ENCODE data around the gene DIDO1. TPM values are rescaled to one million over a fixed set of nuclear protein-coding genes. Genes with fewer than 3 reads are reported as not detected.

Gene DIDO1
- total and polyA plus RNA-seq, 9 of the 15 experiments (the other 6 are each of a cell fraction or from before 2014, with no cell fraction given): 4.4 to 46.8 (median 31.2) TPM

GRCh38 chr20:62949153-62949821 lies 23.0 kb upstream of the DIDO1 start (continued):
- peak; percentile 57; the same call in 1 of the 2 replicates for TF ChIP-seq TEAD4 (IDR thresholded peaks at IDR 0.05; ENCODE audit: low read length)
- no peak for TF ChIP-seq TEAD4 (CRISPR knock-in tag; IDR thresholded peaks at IDR 0.05; ENCODE audit: borderline replicate concordance)
- no peak for TF ChIP-seq ZNF75A (CRISPR knock-in tag; IDR thresholded peaks at IDR 0.05)
- TF ChIP-seq NFATC3 (IDR thresholded peaks at IDR 0.05): no peak
- no peak for TF ChIP-seq LCOR (CRISPR knock-in tag; IDR thresholded peaks at IDR 0.05)
- peak; percentile 96 for TF ChIP-seq ZNF324 (CRISPR knock-in tag; IDR thresholded peaks at IDR 0.05)
- TF ChIP-seq SREBF2 (CRISPR knock-in tag; IDR thresholded peaks at IDR 0.05): no peak
- no peak for TF ChIP-seq TCFL5 (CRISPR knock-in tag; conservative IDR thresholded peaks at IDR 0.05)
- no peak for TF ChIP-seq ZNF134 (CRISPR knock-in tag; conservative IDR thresholded peaks at IDR 0.05)
- TF ChIP-seq HMG20B (CRISPR knock-in tag; IDR thresholded peaks at IDR 0.05): no peak
- TF ChIP-seq BRD4 (IDR thresholded peaks at IDR 0.05): no peak
- TF ChIP-seq ZNF639 (CRISPR knock-in tag; conservative IDR thresholded peaks at IDR 0.05 in 1 of 2, IDR thresholded peaks at IDR 0.05 in 1 of 2): no peak
- TF ChIP-seq ZNF311 (CRISPR knock-in tag; IDR thresholded peaks at IDR 0.05): no peak
- TF ChIP-seq ESRRA (IDR thresholded peaks at IDR 0.05; ENCODE audit: borderline replicate concordance, low read depth): no peak
- TF ChIP-seq EHMT2 (IDR thresholded peaks at IDR 0.05): no peak
- TF ChIP-seq STAT6 (CRISPR knock-in tag; IDR thresholded peaks at IDR 0.05): no peak
- TF ChIP-seq CBFA2T2 (conservative IDR thresholded peaks at IDR 0.05): peak; percentile 61
- no peak for TF ChIP-seq GTF2A2 (tag; IDR thresholded peaks at IDR 0.05)
- no peak for TF ChIP-seq ZNF121 (CRISPR knock-in tag; conservative IDR thresholded peaks at IDR 0.05)
- TF ChIP-seq GTF3C2 (IDR thresholded peaks at IDR 0.05; ENCODE audit: borderline replicate concordance, extremely low read depth, insufficient read length): no peak
- TF ChIP-seq TCF3 (CRISPR knock-in tag; IDR thresholded peaks at IDR 0.05): peak; percentile 46; the same call in 1 of the 2 replicates
- 0 out of 3 replicates have a peak, but pooled peaks of 1 of the 2 experiments have one; percentile 41 for TF ChIP-seq CBX3 (IDR thresholded peaks at IDR 0.05; ENCODE audit: borderline replicate concordance in 1 of 2, low read length in 2 of 2)
- TF ChIP-seq CREM (IDR thresholded peaks at IDR 0.05; ENCODE audit: low read depth): no peak
- no peak for TF ChIP-seq ZC3H8 (IDR thresholded peaks at IDR 0.05)

All from K562 (cell line).